GM12865 (cell line): ENCODE results near the gene BTRC.

ENCODE experiments used
- DNase-seq: peaks from one replicate; pipeline ENCODE4 v3.0.0; 2010; ENCODE audit warnings: low read depth
- H3K4me3 ChIP-seq: 2 replicates; pipeline ENCODE4 v1.5.1; 2011; ENCODE audit warnings: mild to moderate bottlenecking, low read depth, low read length, control low read depth
- CTCF ChIP-seq: IDR thresholded peaks from 2 replicates; pipeline ENCODE4 v1.5.1; 2011; ENCODE audit warnings: low read length, control low read depth, low read depth, inconsistent platforms; ENCODE audit not compliant: insufficient read depth; ENCODE audit errors: missing control alignments

BTRC gene

GRCh38 chr10:101572785-101573184, 218.8 kb downstream of the BTRC start:
- TF ChIP-seq CTCF = no peak
- DNase-seq = no peak
- no peak overlapping the region for H3K4me3 ChIP-seq

- no peak overlapping the region for H3K4me3 ChIP-seq
- no peak for DNase-seq
- no peak for TF ChIP-seq CTCF
Observed at GRCh38 chr10:101573885-101574753, 220.2 kb downstream of the BTRC start.

GRCh38 chr10:101575091-101575490, 221.1 kb downstream of the BTRC start:
- no peak for DNase-seq
- no peak overlapping the region for H3K4me3 ChIP-seq
- no peak for TF ChIP-seq CTCF

- no peak for DNase-seq
- H3K4me3 ChIP-seq = no peak overlapping the region
- no peak for TF ChIP-seq CTCF
Observed at GRCh38 chr10:101575580-101576210, 221.7 kb downstream of the BTRC start.

- no peak for DNase-seq
- H3K4me3 ChIP-seq = no peak overlapping the region
- TF ChIP-seq CTCF = no peak
Observed at GRCh38 chr10:101576211-101576863, 222.4 kb downstream of the BTRC start.

- no peak for DNase-seq
- no peak overlapping the region for H3K4me3 ChIP-seq
- no peak for TF ChIP-seq CTCF
Observed at GRCh38 chr10:101577121-101577871, 223.3 kb downstream of the BTRC start.
